Endometrium (tissue), 2 donors: ENCODE data around the gene KRTAP5-9.
"Not testable (repeated sequence)": the region's sequence is repeated elsewhere in the genome, so short reads cannot be mapped to it uniquely, and the experiment has no call there.

Experiments used
- FAIRE-seq: peaks from 2 replicates; lab custom pipeline; 2012; peaks lifted over from hg19 to GRCh38; lab: Jason Lieb, UNC
- donor health status: control.
- donor health status: control.

The KRTAP5-9 gene

DNA sequence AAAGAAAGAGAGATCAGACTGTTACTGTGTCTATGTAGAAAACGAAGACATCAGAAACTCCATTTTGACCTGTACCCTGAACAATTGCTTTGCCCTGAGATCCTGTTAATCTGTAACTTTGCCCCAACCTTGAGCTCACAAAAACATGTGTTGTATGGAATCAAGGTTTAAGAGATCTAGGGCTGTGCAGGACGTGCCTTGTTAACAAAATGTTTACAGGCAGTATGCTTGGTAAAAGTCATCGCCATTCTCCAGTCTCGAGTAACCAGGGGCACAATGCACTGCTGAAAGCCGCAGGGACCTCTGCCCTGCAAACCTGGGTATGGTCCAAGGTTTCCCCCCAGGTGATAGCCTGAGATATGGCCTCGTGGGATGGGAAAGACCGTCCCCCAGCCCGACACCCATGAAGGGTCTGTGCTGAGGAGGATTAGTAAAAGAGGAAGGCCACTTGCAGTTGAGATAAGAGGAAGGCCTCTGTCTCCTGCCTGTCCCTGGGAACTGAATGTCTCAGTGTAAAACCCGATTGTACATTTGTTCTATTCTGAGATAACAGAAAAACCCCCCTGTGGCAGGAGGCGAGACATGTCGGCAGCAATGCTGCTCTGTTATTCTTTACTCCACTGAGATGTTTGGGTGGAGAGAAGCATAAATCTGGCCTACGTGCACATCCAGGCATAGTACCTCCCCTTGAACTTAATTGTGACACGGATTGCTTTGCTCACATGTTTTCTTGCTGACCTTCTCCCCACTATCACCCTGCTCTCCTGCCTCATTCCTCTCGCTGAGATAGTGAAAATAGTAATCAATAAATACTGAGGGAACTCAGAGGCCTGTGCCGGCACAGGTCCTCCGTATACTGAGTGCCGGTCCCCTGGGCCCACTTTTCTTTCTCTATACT lies 13.3 kb upstream of the KRTAP5-9 start:
- not testable (repeated sequence) for FAIRE-seq

DNA sequence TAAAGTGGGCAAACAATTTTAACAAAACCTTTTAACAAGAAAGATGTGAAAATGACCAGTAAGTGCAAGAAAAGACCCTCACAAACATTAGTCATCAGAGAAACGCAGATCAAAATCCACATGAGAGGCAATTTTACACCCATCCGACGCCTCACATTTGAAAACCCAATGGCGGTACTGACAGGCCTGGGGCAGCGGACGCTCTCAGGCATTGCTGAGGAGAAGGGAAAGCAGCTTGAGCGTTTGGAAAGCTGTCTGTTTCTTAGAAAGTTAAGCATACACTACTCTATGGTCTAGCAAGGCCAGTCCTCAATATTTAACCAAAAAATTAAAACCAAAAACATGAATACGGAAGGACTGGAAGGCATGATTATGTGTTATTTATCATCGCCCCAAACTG lies 12.4 kb upstream of the KRTAP5-9 start:
- FAIRE-seq, result no peak

DNA sequence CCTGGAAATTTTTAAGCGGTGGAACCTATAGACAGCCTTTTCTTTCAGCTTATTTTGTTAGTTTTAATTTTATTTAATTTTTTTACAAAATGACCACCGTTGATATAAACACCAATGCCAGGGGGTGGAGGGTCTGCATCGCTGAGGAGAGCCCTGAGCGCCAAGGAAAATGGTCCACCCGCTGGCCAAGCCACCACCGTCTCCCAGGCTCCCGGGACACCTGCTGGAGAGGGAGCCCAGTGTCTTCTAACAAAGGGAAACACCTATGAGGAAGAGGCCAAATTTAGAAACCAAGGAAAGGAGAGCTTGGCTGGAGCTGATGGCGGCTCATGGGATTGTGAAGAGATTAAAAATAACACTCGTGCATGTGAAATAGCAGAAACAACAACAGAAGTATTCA lies 10.7 kb upstream of the KRTAP5-9 start:
- FAIRE-seq, result no peak

DNA sequence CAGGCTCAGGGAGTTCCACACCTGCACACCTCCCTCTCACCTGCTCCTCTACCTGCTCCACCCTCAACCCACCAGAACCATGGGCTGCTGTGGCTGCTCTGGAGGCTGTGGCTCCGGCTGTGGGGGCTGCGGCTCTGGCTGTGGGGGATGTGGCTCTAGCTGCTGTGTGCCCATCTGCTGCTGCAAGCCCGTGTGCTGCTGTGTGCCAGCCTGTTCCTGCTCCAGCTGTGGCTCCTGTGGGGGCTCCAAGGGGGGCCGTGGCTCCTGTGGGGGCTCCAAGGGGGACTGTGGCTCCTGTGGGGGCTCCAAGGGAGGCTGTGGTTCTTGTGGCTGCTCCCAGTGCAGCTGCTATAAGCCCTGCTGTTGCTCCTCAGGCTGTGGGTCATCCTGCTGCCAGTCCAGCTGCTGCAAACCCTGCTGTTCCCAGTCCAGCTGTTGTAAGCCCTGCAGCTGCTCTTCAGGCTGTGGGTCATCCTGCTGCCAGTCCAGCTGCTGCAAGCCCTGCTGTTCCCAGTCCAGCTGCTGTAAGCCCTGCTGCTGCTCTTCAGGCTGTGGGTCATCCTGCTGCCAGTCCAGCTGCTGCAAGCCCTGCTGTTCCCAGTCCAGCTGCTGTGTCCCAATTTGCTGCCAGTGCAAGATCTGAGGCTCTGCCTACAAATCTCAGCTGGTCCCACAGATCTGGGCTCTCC lies 10.1 kb upstream of the KRTAP5-9 start, which contains the start of gene KRTAP5-8:
Gene KRTAP5-8, plus strand, starts transcription at position 49 of the 689 bp plus-strand sequence. Its CDS starts 31 bp downstream, at position 80.
- not testable (repeated sequence) for FAIRE-seq

DNA sequence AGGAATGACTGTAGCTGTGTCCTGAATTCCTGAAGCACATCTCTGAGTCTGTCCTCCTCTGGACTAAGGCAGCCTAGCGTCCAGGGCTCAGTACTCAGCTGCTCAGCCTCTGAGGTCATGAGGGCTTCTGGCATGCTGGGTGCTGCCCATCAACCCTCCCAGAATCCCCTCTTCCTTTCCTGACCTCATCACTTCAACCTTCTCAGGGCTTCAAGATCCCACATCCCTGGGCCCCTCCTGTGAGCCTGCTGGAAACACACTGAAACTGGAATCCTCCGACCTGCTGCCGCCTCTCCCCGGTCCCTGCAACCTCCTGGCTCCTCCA lies 9.6 kb upstream of the KRTAP5-9 start:
- FAIRE-seq, result no peak

DNA sequence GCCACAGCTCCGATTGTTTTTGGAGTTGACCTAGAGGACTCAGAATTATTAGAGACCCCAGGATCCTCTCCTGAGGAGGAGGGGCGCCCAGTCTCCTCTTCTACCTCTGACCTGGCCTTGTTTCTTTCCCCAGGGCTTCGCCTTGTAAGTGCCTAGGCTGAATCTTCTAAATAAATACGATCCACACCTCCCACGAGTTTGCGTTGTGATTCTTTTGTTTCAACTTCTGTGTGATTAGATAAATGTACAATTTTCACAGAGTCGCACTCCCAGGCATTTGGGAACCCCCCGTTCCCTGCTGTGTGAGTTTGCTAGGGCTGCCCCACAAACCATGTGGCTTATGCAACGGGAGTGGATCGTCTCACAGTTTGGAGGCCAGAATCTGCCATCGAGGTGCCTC lies 9.2 kb upstream of the KRTAP5-9 start:
- no peak for FAIRE-seq

DNA sequence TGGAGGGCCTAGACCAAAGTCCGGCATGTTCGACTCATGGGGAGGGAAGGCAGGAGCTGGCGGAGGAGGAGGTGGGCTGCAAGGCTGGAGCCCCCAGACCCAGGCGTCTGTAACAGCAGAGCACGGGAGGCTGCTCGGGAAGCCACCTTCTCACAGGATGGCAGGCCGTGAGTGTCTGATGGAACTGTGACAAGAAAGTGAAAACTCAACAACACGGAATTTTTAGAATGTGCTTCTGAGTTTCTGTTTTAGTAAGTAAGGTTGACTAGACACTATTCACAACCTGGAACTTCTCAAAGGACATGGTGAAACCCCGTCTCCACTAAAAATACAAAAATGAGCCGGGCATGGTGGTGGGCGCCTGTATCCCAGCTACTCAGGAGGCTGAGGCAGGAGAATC lies 8.2 kb upstream of the KRTAP5-9 start:
- not testable (repeated sequence) for FAIRE-seq

DNA sequence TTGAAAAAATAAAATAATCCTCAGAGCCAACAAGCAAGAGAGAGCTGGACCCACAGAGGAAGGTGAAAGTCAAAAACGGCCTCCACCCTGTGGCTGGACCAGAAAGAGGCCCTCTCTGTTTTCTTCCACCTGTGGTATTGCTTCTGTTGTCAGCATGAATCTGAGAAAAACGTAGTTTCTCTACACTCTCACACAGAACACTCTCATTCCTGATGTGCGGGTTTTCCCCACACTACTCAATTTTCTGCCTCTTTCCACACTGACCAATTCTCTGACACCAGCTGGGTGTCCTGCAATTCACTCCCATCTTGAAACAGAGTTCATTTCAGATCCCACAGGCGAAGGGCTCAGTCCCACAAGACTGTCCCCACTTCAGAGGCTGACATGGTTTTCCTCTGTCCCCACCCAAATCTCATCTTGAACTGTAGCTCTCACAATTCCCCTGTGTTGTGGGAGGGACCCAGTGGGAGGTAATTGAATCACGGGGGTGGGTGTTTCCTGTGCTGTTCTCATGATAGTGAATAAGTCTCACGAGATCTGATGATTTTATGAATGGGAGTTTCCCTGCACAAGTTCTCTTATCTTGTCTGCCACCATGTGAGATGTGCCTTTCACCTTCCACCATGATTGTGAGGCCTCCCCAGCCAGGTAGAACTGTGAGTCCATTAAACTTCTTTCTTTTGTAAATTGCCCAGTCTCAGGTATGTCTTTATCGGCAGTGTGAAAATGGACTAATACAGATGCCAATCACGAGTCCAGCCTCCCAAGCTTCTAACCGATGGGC lies 7.5 kb upstream of the KRTAP5-9 start:
- FAIRE-seq, result not testable (repeated sequence)

DNA sequence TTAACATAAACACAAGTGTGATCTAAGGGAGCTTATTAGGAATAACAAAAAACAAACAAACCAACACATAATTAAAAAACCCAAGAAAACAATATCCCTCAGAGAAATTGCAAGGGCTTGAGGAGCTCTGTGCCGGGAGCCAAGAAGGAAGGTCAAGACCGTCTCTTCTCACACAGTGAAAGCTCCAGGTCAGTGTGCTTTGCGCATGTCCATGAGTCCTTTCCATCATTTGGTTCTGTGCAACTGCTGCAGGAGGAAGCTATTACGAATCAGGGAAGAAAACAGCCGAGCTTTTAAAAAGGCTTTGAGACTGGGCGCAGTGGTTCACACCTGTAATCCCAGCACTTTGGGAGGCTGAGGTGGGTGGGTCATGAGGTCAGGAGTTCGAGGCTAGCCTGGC lies 5.8 kb upstream of the KRTAP5-9 start:
- FAIRE-seq, result no peak

DNA sequence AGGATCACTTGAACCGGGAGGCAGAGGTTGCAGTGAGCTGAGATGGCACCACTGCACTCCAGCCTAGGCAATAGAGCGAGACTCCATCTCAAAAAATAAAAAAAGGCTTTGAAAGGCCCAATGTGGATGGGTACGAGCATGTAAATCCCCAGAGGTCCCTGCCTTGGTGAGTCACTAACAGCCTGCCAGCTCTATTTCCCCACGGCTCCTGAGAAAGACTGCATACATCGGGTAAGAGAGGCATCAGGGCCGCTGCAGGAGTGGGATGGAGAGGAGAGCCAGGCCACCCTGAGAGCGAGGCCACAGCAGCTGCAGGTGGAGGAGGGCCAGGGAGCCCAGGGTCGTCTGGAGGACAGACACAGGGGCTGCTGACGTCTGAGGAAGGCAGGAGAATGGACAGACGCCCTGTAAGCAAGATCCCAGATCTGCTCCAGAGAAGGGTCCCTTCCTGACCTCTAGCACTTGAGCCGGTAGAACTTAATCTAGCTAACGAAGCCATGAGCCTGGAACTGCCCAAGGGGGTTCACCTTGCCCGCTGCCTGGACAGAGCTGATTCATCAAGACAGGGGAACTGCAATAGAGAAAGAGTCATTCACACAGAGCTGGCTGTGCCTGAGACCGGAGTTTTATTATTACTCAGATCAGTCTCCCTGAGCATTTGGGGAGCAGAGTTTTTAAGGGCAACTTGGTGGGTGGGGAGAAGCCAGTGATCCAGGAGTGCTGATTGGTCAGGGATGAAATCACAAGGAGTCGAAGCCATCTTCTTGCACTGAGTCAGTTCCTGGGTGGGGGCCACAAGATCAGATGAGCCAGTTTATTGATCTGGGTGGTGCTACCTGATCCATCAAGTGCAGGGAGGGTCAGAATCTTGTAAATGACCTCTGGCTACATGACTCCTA lies 5.1 kb upstream of the KRTAP5-9 start:
- FAIRE-seq, result no peak

DNA sequence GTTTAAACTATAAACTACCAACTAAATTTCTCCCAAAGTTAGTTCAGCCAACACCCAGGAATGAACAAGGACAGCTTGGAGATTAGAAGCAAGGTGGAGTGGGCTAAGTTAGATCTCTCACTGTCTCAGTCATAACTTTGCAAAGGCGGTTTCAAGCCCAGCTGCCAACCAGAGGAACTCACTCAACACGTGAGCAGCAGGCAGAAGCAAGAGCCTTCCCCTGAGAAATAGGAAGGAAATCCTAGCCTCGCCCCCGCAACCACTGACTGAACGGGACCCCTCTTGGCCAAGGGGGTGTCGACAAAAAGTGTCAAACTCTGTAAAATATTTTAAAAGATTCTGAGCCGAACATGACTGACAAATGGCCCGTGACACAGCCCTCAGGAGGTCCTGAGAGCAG lies 4.4 kb upstream of the KRTAP5-9 start:
- FAIRE-seq, result no peak

DNA sequence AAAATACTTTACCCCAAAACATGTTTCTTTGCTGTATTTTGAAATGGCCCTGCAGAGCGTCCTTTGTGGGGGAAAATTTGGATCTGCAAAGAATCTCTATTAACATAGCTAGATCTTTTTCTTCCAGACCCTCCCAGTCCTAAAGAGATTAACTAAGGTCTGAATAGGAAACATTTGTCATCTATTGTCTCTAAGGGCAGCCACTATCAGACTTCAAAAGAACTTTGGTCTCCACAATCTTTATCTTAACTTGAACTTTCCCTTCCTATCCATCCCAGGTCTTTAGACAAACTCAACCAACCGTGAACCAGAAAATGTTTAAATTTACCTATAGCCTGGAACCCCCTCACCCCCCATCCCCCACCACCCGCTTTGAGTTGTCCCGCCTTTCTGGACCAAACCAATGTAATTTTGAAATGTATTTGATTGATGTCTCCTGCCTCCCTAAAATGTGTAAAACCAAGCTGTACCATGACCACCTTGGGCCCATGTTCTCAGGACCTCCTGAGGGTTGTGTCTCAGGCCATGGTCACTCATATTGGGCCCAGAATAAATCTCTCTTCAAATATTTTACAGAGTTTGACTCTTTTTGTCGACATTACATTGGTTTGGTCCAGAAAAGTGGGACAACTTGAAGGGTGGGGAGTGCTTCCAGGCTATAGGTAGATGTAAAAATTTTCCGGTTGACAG lies 3.5 kb upstream of the KRTAP5-9 start:
- no peak for FAIRE-seq

DNA sequence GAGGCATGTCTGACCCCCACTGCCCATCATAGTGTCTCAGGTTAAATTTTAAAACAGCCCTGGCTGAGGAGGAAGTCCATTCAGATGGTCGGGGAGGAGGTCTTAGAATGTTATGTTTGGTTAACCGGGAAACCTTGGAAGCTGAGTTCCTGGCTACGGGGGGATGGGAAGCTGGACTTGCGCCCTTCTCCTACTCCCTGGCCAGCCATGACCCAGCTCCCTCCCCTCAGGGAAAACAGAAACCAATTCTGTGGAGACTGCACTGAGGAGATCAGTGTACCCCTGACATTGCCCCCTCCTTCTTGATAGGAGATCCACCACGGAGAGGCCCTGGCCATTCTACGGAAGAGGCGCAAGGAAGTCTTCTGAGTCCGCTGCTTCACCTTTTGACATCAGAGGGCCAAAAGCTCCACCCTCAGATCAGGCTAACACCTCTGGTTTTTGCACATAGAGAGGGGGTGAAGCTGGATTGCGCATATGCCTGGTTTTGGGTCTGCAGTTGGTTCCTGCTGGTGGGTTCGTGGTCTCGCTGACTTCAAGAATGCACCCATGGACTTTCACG lies 2.7 kb upstream of the KRTAP5-9 start:
- FAIRE-seq, result no peak

DNA sequence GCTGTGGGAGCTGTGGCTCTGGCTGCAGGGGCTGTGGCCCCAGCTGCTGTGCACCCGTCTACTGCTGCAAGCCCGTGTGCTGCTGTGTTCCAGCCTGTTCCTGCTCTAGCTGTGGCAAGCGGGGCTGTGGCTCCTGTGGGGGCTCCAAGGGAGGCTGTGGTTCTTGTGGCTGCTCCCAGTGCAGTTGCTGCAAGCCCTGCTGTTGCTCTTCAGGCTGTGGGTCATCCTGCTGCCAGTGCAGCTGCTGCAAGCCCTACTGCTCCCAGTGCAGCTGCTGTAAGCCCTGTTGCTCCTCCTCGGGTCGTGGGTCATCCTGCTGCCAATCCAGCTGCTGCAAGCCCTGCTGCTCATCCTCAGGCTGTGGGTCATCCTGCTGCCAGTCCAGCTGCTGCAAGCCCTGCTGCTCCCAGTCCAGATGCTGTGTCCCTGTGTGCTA lies 514 bp downstream of the KRTAP5-9 start:
- no peak for FAIRE-seq

DNA sequence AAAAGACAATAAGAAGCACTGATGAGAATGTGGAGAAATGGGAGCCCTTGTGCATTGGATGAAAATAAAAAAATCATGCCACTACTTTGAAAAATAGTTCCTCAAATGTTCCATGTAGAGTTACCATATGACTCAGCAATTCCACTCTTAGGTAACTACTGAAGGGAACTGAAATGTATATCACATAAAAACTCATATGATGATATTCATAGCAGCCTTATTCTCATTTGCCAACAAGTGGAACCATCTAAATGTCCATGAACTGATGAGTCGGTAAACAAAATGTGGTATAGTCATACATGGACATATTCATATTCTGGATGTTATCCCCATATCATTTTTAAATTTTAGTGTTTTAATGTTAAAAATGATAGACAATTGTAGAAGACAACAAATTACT lies 3.5 kb downstream of the KRTAP5-9 start:
- FAIRE-seq, result no peak

DNA sequence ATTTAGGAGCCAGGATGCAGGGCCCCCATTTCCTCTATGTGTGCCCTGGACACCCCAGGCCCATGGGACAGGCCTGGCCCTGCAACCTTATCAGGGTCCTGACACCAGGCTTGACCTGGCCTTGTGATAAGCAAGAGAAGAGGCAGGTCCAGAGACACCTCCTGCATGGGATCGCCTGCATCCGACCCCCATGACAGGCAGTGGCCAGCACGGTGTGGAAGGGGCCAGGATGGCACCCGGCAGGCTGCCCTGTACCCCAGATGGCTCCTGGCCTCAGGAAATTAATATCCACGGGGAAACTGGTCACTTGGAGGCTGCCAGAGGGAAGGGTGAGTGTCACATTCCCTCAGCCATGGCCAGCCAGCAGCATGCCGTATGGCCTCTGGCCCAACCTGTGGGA lies 6.8 kb downstream of the KRTAP5-9 start:
- FAIRE-seq, result no peak

DNA sequence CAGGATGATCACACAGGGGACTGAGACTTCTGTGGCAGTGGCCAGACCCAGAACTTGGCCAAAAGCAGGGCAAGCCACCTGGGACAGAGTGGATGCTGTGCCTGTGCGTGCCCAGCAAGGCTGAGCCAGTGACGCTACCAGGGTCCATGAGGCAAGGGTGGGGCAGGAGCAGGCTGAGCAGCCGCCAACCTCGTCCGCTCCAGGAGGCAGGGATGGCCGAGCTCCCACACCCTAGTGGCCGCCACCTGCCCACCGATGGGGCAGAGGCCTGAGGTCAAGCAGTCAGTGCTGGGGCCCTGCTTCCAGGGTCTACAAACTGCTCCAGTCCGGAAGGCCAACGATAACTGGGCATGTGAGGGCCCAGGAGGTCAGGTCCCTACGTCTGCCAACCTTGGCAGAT lies 7.3 kb downstream of the KRTAP5-9 start:
- no peak for FAIRE-seq

DNA sequence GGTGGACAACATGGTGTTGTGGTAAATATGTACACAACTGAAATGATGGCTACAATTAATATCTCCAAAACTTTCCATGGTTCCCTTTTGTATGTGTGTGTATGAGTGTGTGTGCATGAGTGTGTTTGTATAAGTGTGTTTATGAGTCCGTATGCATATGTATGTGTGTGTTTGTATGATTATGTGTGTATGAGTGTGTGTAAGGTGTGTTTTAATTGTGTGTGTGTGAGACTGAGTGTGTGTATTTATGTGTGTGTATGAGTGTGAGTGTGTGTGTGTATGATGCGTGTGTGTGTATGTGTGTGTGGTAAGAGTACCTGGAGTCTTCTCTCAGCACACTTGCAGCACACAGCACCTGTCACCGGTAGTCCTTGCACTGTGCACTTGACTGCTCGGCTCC lies 7.8 kb downstream of the KRTAP5-9 start:
- no peak for FAIRE-seq

DNA sequence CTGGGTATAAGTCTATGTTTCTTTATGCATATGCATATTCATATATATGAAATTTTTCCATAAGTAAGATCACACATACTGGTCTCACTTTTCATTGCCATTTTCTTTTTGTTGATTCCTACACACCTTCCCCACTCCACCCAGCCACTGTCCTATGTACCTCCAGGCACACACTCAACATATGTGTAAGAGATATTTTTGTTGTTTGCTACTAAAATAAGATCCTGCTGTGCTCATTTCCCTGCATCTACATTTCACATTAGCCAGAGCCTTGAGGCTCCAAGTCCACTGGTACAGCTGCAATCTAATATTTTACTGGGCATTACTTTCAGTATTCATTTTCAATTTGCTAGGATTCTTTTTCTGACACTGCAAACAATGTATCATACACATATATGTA lies 9.0 kb downstream of the KRTAP5-9 start:
- FAIRE-seq, result no peak

DNA sequence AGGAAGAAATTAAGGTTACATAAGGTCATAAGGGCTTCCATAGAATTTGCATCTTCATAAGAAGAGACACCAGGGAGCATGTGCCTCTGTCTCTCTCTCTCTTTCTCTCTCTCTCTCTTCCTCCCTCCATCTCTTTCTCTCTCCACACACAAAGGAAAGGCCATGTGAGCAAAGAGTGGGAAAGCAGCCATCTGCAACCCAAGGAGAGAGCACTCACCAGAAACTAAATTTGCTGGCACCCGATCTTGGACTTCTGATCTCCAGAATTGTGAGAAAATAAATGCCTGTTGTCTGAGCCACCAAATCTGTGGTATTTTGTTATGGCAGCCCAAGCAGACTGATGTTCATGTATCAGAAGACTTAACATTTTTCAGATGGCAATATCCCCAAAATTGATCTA lies 10.8 kb downstream of the KRTAP5-9 start:
- no peak for FAIRE-seq

DNA sequence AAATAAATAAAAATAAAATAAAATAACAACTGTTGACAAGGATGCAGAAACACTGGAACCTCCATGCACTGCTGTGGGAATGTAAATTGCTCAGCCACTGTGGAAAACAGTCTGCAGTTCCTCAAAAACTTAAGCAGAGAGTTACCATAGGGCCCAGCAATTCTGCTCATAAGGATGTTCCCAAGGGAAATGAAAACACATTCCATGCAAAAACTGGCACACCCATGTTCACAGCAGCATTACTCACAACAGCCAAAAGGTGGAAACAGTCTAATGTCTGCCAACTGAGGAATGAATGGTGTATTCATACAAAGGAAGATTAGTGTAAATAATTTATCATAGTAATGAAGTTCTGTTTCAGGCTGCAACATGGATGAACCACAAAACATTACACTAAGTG lies 13.9 kb downstream of the KRTAP5-9 start:
- no peak for FAIRE-seq
